ENCODE measurements around the gene SLC38A11. TPM values are rescaled to one million over a fixed set of nuclear protein-coding genes. Genes with fewer than 3 reads are reported as not detected.

SLC38A11 gene
- total and polyA plus RNA-seq, 7 donors = 0.07 to 1.6 (median 0.52) TPM

DNA sequence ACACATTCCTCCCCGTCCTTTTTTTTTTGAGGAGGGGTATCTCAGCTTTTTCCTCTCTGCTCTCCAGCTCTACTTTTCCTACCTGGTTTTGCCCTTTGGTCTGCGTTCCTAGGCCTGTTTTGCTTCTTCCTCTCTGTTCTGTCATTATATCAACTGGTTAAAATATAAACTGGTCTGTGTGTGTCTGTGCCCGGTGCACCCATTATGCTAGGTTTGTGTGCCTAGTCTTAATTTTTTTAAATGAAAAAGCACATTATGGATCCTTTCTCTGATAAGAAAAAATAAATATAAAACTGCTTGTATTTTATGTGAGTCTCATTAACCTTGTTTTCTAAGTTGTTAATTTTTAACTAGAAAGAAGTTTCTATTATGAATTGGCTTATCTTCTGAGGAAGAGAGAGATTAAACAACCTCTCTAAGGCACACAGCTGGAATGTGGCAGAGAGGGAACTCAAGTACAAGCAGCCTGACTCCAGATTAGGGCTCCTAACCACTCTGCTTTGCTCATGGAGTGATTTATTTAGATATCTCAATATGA, 17.4 kb downstream of the SLC38A11 start:
- Histone ChIP-seq H3K27ac (no peak overlapping the region), H3K4me1 (no peaks in the 10 kb centered on the region), H3K9me3 (no peaks in the 10 kb centered on the region), H3K4me3 (no peak overlapping the region), H3K27me3 (ENCODE audit: insufficient read depth in 3 of 3, low read length in 2 of 3) (no peaks in the 10 kb centered on the region), H3K36me3 (ENCODE audit: insufficient read depth in 1 of 2, low read depth in 1 of 2) (no peaks in the 10 kb centered on the region)
- ATAC-seq (no peak), DNase-seq (no peak)
- TF ChIP-seq, protein P1, sequence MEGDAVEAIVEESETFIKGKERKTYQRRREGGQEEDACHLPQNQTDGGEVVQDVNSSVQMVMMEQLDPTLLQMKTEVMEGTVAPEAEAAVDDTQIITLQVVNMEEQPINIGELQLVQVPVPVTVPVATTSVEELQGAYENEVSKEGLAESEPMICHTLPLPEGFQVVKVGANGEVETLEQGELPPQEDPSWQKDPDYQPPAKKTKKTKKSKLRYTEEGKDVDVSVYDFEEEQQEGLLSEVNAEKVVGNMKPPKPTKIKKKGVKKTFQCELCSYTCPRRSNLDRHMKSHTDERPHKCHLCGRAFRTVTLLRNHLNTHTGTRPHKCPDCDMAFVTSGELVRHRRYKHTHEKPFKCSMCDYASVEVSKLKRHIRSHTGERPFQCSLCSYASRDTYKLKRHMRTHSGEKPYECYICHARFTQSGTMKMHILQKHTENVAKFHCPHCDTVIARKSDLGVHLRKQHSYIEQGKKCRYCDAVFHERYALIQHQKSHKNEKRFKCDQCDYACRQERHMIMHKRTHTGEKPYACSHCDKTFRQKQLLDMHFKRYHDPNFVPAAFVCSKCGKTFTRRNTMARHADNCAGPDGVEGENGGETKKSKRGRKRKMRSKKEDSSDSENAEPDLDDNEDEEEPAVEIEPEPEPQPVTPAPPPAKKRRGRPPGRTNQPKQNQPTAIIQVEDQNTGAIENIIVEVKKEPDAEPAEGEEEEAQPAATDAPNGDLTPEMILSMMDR (IDR thresholded peaks at IDR 0.05) = no peak
- intact Hi-C loops (cut with DNase I) = no loop called here
- WGBS, 3 donors = 71 to 72% (median 72%) methylated on average over 3 of the region's 3 CpGs

DNA sequence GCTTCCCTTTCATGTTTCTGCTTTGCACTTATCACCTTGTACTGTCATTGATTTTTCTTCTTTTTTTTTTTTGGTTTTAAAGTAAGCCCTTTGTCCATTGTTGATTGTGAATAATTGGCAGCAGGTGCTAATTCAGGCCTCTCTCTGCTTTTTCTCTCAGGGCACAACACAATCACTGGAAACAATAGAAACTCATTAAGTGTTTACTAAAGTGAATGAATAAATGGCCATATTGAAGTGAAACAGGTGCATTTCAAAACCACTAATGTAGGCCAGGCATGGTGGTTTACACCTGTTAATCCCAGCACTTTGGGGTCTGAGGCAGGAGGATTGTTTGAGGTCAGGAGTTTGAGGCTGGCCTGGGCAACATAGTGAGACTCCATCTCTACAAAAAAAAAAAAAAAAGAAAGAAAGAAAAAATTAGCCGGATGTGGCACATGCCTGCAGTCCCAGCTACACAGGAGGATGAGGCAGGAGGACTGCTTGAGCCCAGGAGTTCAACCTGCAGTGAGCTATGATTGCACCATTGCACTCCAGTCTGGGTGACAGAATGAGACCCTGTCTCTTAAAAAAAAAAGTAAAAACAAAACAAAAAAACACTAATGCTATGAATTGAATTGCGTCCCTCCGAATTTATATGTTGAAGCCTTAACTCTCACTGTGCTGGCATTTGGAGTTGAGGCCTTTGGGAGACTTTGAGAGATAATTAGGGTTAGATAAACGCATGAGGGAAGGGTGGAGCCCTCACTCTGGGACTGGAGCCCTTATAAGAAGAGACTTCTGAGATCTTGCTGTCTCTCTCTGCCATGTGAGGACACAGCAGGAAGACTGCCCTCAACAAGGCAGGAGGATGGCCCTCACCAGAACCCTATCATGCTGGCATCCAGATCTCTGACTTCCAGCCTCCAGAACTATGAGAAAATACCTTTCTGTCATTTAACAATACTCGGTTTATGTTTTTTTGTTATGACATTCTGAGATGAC, 19.9 kb downstream of the SLC38A11 start:
- Histone ChIP-seq H3K36me3 (ENCODE audit: insufficient read depth in 1 of 2, low read depth in 1 of 2) (no peaks in the 10 kb centered on the region), H3K4me3 (no peak overlapping the region), H3K9me3 (no peaks in the 10 kb centered on the region), H3K27me3 (ENCODE audit: insufficient read depth in 3 of 3, low read length in 2 of 3) (no peaks in the 10 kb centered on the region), H3K4me1 (no peaks in the 10 kb centered on the region), H3K27ac (no peak overlapping the region)
- WGBS, 3 donors = 81% methylated on average over 5 of the region's 5 CpGs
- intact Hi-C loops (cut with DNase I) = no loop called here
- ATAC-seq = no peak
- TF ChIP-seq, protein P1 (IDR thresholded peaks at IDR 0.05) = no peak
- DNase-seq = no peak

DNA sequence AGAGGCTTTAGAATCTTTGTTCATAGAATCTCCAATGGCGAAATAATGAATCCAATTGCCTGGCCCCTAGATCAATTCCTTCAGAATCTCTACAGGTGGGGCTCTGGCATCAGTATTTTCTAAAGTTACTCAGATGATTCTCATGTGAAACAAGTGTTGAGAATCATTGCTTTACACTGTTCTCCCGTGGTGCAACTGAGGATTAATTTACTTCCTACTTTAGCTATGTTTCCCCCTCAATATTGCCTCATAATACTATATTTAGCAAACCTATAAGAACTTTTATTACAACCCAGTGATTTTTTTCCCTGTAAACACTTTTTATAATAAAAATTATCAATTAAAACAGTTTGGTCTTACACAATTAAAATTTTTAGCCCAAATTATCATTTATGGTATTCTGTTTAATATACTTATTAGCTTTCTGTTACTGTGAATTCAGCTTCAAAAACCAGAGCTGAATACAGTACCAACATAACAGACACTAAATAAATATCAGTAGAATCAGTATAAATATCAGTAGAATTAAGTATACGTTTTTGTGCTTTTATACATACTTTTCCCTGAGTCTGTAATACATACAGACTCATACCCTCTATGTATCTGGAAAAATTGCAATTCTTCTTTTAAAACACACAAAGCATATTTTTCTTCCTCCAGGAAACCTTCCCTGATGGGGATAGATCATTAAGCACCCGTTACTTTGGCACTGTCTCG, 20.8 kb downstream of the SLC38A11 start:
- 56 to 66% (median 58%) methylated on average over 5 of the region's 5 CpGs for WGBS, 3 donors
- TF ChIP-seq, protein P1 (IDR thresholded peaks at IDR 0.05) = no peak
- H3K36me3 ChIP-seq (ENCODE audit: insufficient read depth in 1 of 2, low read depth in 1 of 2) = no peaks in the 10 kb centered on the region
- H3K27ac ChIP-seq = no peak overlapping the region
- no peaks in the 10 kb centered on the region for H3K9me3 ChIP-seq
- ATAC-seq (no peak), DNase-seq (no peak)
- intact Hi-C loops (cut with DNase I) = no loop called here
- H3K4me1 ChIP-seq = no peaks in the 10 kb centered on the region
- no peaks in the 10 kb centered on the region for H3K27me3 ChIP-seq (ENCODE audit: insufficient read depth in 3 of 3, low read length in 2 of 3)
- no peak overlapping the region for H3K4me3 ChIP-seq

DNA sequence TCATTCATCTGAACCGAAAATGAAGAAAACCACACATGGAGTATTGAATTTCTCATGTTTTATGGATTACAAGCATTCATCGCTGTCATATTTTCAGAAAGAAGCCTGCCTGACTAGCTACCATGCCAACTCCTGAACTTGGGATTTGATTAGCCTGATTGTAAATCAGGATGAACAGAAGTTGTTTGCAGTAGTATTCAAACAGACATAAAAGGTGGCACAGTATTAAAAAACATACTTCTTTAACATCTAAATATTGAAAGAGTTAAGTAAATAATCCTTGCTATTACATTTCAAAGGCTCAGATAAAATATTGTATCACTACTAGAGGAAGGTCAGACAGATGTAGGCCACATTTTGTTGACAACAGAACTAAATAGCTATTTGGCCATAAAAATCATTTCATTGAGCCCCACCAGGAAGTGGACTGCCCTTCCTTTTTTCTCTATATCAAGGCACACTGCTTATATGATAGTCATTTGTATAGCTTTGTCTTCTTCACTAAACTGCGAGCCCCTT, 21.6 kb downstream of the SLC38A11 start:
- no peak overlapping the region for H3K27ac ChIP-seq
- TF ChIP-seq, protein P1 (IDR thresholded peaks at IDR 0.05) = no peak
- no peak for DNase-seq
- no peaks in the 10 kb centered on the region for H3K4me1 ChIP-seq
- no peaks in the 10 kb centered on the region for H3K9me3 ChIP-seq
- H3K4me3 ChIP-seq = no peak overlapping the region
- H3K27me3 ChIP-seq (ENCODE audit: insufficient read depth in 3 of 3, low read length in 2 of 3) = no peaks in the 10 kb centered on the region
- ATAC-seq = no peak
- intact Hi-C loops (cut with DNase I) = no loop called here
- WGBS, 3 donors = 59 to 68% (median 60%) methylated on average over 3 of the region's 3 CpGs
- H3K36me3 ChIP-seq (ENCODE audit: insufficient read depth in 1 of 2, low read depth in 1 of 2) = no peaks in the 10 kb centered on the region

Data from psoas muscle (tissue), 8 donors.